SK-N-SH (cell line): ENCODE results near the gene OSBPL8. TPM values are rescaled to one million over a fixed set of nuclear protein-coding genes. Genes with fewer than 3 reads are reported as not detected.
"Not testable (repeated sequence)": the region's sequence is repeated elsewhere in the genome, so short reads cannot be mapped to it uniquely, and the experiment has no call there.

Experiments
- CTCF ChIA-PET: fragments of 300-600, 350-600 bp; formaldehyde crosslinking; extraction: SDS; loops from one replicate; lab custom pipeline; 2021; lab: Yijun Ruan, JAX
- POLR2A ChIA-PET: fragments of 350-600 bp; sonication (Branson Sonifier 250); formaldehyde crosslinking; extraction: SDS; loops from one replicate; lab custom pipeline; 2020; ENCODE audit warnings: antibody characterized with exemption, inconsistent platforms; lab: Yijun Ruan, JAX
- DNase-seq: peaks from one replicate; pipeline ENCODE4 v3.0.0; 2012
- H2AFZ ChIP-seq: fragments of 200-600 bp; sonication (generic); 2 replicates; pipeline ENCODE4 v1.8.1; 2016; ENCODE audit warnings: antibody characterized with exemption, mild to moderate bottlenecking, low read depth
- H3F3A ChIP-seq: fragments of 200-600 bp; sonication (generic); replicated peaks from 2 replicates; pipeline ENCODE3; 2016; ENCODE audit warnings: antibody characterized with exemption, mild to moderate bottlenecking; ENCODE audit not compliant: insufficient read depth
- H3K27ac ChIP-seq, 2 experiments: fragments of 200-500 bp in 1 of 2; fragments of 200-600 bp in 1 of 2; sonication (Bioruptor generic) in 1 of 2; sonication (generic), shearing (Covaris generic) in 1 of 2; 2 replicates each; pipeline versions ENCODE4 v1.5.1 to v1.6.1; 2014 to 2016; ENCODE audit warnings: low read depth in 2 of 2, inconsistent platforms in 1 of 2, low read length in 1 of 2, mild to moderate bottlenecking in 1 of 2, mixed read lengths in 1 of 2
- H3K27me3 ChIP-seq: fragments of 200-600 bp; sonication (generic), shearing (Covaris generic); 2 replicates; pipeline ENCODE4 v1.6.1; 2016; ENCODE audit warnings: mixed run types; ENCODE audit not compliant: insufficient read depth
- H3K36me3 ChIP-seq, 2 experiments: fragments of 200-500 bp in 1 of 2; fragments of 200-600 bp in 1 of 2; sonication (Bioruptor generic) in 1 of 2; sonication (generic) in 1 of 2; replicated peaks in 1 of 2; 2 replicates each; pipeline versions ENCODE3 to v1.5.1; 2014 to 2016; ENCODE audit warnings: low read length in 1 of 2, mild to moderate bottlenecking in 1 of 2; ENCODE audit not compliant: insufficient read depth in 2 of 2, control insufficient read depth in 1 of 2
- H3K4me1 ChIP-seq, 2 experiments: fragments of 200-500 bp in 1 of 2; fragments of 200-600 bp in 1 of 2; sonication (Bioruptor generic) in 1 of 2; sonication (generic), shearing (Covaris generic) in 1 of 2; 2 replicates each; pipeline versions ENCODE4 v1.5.1 to v1.6.1; 2014 to 2016; ENCODE audit warnings: low read depth in 1 of 2, low read length in 1 of 2, mixed run types in 1 of 2; ENCODE audit not compliant: insufficient read depth in 2 of 2, control insufficient read depth in 1 of 2
- H3K4me2 ChIP-seq: fragments of 200-600 bp; sonication (generic), shearing (Covaris generic); 2 replicates; pipeline ENCODE4 v1.6.1; 2017; ENCODE audit warnings: mixed run types
- H3K4me3 ChIP-seq, 2 experiments: fragments of 200-500 bp in 1 of 2; fragments of 200-600 bp in 1 of 2; sonication (Bioruptor generic) in 1 of 2; sonication (generic), shearing (Covaris generic) in 1 of 2; 2 replicates each; pipeline versions ENCODE4 v1.5.1 to v1.8.1; 2014 to 2016; ENCODE audit warnings: low read depth in 2 of 2, inconsistent platforms in 1 of 2, low read length in 1 of 2, mild to moderate bottlenecking in 1 of 2, mixed read lengths in 1 of 2, moderate library complexity in 1 of 2
- H3K79me2 ChIP-seq: fragments of 200-600 bp; sonication (generic); 2 replicates; pipeline ENCODE4 v1.8.1; 2017; ENCODE audit warnings: mild to moderate bottlenecking; ENCODE audit not compliant: insufficient read depth
- H3K9ac ChIP-seq: fragments of 200-600 bp; sonication (generic); 2 replicates; pipeline ENCODE4 v1.6.1; 2017; ENCODE audit warnings: mixed run types
- H3K9me2 ChIP-seq: fragments of 200-600 bp; sonication (generic); 2 replicates; pipeline ENCODE4 v1.6.1; 2017; ENCODE audit warnings: mixed run types
- H3K9me3 ChIP-seq: fragments of 200-600 bp; sonication (generic); 2 replicates; pipeline ENCODE4 v1.6.1; 2017; ENCODE audit warnings: mixed run types, mild to moderate bottlenecking, moderate library complexity
- H4K20me1 ChIP-seq: fragments of 200-600 bp; sonication (generic); 2 replicates; pipeline ENCODE4 v1.6.1; 2017; ENCODE audit warnings: mild to moderate bottlenecking, mixed run types; ENCODE audit not compliant: insufficient read depth
- ELF1 ChIP-seq: IDR thresholded peaks from 2 replicates; pipeline ENCODE4 v1.4.0; 2012
- FOXJ3 ChIP-seq: sonication (generic); formaldehyde crosslinking; IDR thresholded peaks from 2 replicates; pipeline ENCODE4 v1.5.1; 2020; ENCODE audit warnings: mild to moderate bottlenecking, missing genetic modification reagents
- FOXM1 ChIP-seq: IDR thresholded peaks from 2 replicates; pipeline ENCODE4 v1.4.0; 2012; ENCODE audit warnings: low read depth, mild to moderate bottlenecking
- JUND ChIP-seq: IDR thresholded peaks from 2 replicates; pipeline ENCODE4 v1.4.0; 2012
- NRF1 ChIP-seq: IDR thresholded peaks from 2 replicates; pipeline ENCODE4 v1.6.1; 2012; ENCODE audit warnings: low read depth, mild to moderate bottlenecking, low read length
- SIN3A ChIP-seq: IDR thresholded peaks from 2 replicates; pipeline ENCODE4 v1.6.1; 2012; ENCODE audit warnings: low read depth, mild to moderate bottlenecking, low read length, moderate library complexity, borderline replicate concordance
- TCF12 ChIP-seq: IDR thresholded peaks from 2 replicates; pipeline ENCODE4 v1.4.0; 2012
- YY1 ChIP-seq: IDR thresholded peaks from 2 replicates; pipeline ENCODE4 v1.4.0; 2012; ENCODE audit warnings: low read depth, mild to moderate bottlenecking
- WGBS: methylation state at CpG from one replicate; pipeline ENCODE4 v1.1.6; 2017; ENCODE audit warnings: low lambda C conversion rate; 5-methylcytosine and 5-hydroxymethylcytosine counted together
- polyA plus RNA-seq, 3 experiments: library from polyadenylated mRNA; depleted of rRNA; stranded (reverse); fragments of >200 nt; gene quantifications; 2 replicates each; pipeline ENCODE4 v1.2.3, GENCODE V29; 2012
- TF ChIP-seq, protein P1 (sequence below): fragments of 150-350 bp; IDR thresholded peaks from 2 replicates; pipeline ENCODE4 v1.6.1; 2017; ENCODE audit warnings: antibody characterized with exemption, low read length, low read depth, borderline replicate concordance
- TF ChIP-seq, protein P2 (sequence below): fragments of 150-350 bp; IDR thresholded peaks from 2 replicates; pipeline ENCODE4 v1.6.1; 2016; ENCODE audit warnings: mild to moderate bottlenecking, low read depth, low read length
- TF ChIP-seq, protein P3 (sequence below): IDR thresholded peaks from 2 replicates; pipeline ENCODE4 v1.6.1; 2012; ENCODE audit warnings: mild to moderate bottlenecking, low read depth, low read length, moderate library complexity
- TF ChIP-seq, protein P4 (sequence below): IDR thresholded peaks from 2 replicates; pipeline ENCODE4; 2012
- TF ChIP-seq, protein P5 (sequence below): IDR thresholded peaks from 2 replicates; pipeline ENCODE4 v1.4.0; 2012; ENCODE audit warnings: low read depth, borderline replicate concordance

The OSBPL8 gene
- polyA plus RNA-seq, 1 of the 3 experiments (the other 2 are of a cell fraction): 10.6 TPM

DNA sequence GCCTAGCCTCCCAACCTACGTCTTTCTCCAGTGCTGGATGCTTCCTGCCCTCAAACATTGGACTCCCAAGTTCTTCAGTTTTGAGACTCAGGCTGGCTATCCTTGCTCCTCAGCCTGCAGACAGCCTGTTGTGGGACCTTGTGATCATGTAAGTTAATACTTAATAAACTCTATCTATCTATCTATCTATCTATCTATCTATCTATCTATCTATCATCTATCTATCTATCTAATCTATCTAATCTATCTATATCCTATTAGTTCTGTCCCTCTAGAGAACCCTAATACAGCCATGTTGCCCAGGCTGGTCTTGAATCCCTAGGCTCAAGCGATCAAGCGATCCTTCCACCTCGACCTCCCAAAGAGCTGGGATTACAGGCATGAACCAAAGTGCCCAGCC, 60.4 kb downstream of the OSBPL8 start:
- H3K36me3 ChIP-seq: peaks cover 0 to 12% of the 10 kb centered on the region in 2 experiments
- H3F3A ChIP-seq, CTCF ChIA-PET, H3K27ac ChIP-seq, H2AFZ ChIP-seq, H3K4me3 ChIP-seq, POLR2A ChIA-PET, H3K9me3 ChIP-seq, H3K4me2 ChIP-seq, H4K20me1 ChIP-seq, H3K9ac ChIP-seq, DNase-seq, H3K9me2 ChIP-seq, H3K4me1 ChIP-seq, H3K27me3 ChIP-seq: not testable (repeated sequence)
- peaks cover 15% of the 10 kb centered on the region; the same call in 1 of the 2 replicates for H3K79me2 ChIP-seq
- 96% methylated on average over 4 of the region's 4 CpGs for WGBS

DNA sequence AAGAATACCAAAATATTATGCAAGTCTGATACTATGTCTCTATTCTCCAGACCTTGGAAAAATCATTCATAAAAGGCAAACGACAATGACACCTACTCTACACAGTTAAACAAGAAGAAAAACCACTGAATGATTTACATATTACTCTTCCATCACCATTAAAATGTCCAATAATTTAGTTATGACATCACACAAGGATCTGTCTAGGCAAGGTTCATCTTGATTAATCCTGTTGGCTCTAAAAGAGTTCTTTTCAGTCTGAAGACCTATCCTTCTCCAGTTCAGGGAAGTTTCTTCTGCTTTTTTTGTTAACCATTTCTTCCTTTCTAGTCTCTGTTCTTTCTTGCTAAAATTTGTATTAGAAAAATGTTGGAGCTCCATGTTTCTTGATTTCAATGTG, 64.0 kb downstream of the OSBPL8 start:
- TF ChIP-seq FOXJ3 (CRISPR knock-in tag) (no peak), SIN3A (no peak)
- TF ChIP-seq, protein P1, sequence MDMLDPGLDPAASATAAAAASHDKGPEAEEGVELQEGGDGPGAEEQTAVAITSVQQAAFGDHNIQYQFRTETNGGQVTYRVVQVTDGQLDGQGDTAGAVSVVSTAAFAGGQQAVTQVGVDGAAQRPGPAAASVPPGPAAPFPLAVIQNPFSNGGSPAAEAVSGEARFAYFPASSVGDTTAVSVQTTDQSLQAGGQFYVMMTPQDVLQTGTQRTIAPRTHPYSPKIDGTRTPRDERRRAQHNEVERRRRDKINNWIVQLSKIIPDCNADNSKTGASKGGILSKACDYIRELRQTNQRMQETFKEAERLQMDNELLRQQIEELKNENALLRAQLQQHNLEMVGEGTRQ: no peak
- TF ChIP-seq, protein P2, sequence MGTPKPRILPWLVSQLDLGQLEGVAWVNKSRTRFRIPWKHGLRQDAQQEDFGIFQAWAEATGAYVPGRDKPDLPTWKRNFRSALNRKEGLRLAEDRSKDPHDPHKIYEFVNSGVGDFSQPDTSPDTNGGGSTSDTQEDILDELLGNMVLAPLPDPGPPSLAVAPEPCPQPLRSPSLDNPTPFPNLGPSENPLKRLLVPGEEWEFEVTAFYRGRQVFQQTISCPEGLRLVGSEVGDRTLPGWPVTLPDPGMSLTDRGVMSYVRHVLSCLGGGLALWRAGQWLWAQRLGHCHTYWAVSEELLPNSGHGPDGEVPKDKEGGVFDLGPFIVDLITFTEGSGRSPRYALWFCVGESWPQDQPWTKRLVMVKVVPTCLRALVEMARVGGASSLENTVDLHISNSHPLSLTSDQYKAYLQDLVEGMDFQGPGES: no peak
- TF ChIP-seq, all 33 proteins: peak for 0
- Histone ChIP-seq H3F3A (no peaks in the 10 kb centered on the region), H3K27ac (no peak overlapping the region), H2AFZ (no peak overlapping the region), H4K20me1 (no peaks in the 10 kb centered on the region), H3K4me3 (no peak overlapping the region), H3K9me2 (no peaks in the 10 kb centered on the region), H3K4me2 (no peak overlapping the region), H3K79me2 (peaks cover 17% of the 10 kb centered on the region; the same call in 1 of the 2 replicates), H3K36me3 (peaks cover 0 to 17% of the 10 kb centered on the region in 2 experiments), H3K27me3 (no peaks in the 10 kb centered on the region), H3K9ac (no peak overlapping the region), H3K4me1 (no peaks in the 10 kb centered on the region), H3K9me3 (peaks cover 7% of the 10 kb centered on the region; the same call in 1 of the 2 replicates)
- ChIA-PET CTCF (interaction anchor here (0.6 kb wide), 1 partner anchor 112 kb away, joined by 3 read pairs; no protein-coding TSS in a partner anchor), POLR2A (no interaction called here)
- DNase-seq: no peak
- 91% methylated on average over 1 of the region's 1 CpG for WGBS

DNA sequence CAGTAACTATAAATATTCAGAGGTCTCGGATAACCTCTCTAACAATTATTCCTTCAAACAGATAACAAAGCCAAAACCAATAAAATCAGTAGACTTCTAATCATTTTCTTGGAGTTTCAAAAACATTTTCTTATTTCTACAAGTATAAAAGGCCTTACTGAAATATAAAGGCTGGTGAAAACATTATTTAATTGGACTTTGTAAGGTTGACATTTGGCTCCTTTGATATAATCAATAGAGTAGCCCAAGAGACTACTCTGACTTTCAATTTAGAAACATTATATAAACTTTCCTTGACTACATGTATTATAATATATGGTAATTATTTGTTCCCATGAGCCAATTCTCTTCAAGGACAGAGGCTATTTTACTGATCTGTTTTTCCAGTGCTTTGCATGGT, 68.3 kb downstream of the OSBPL8 start:
- TF ChIP-seq YY1: no peak
- TF ChIP-seq, protein P3, sequence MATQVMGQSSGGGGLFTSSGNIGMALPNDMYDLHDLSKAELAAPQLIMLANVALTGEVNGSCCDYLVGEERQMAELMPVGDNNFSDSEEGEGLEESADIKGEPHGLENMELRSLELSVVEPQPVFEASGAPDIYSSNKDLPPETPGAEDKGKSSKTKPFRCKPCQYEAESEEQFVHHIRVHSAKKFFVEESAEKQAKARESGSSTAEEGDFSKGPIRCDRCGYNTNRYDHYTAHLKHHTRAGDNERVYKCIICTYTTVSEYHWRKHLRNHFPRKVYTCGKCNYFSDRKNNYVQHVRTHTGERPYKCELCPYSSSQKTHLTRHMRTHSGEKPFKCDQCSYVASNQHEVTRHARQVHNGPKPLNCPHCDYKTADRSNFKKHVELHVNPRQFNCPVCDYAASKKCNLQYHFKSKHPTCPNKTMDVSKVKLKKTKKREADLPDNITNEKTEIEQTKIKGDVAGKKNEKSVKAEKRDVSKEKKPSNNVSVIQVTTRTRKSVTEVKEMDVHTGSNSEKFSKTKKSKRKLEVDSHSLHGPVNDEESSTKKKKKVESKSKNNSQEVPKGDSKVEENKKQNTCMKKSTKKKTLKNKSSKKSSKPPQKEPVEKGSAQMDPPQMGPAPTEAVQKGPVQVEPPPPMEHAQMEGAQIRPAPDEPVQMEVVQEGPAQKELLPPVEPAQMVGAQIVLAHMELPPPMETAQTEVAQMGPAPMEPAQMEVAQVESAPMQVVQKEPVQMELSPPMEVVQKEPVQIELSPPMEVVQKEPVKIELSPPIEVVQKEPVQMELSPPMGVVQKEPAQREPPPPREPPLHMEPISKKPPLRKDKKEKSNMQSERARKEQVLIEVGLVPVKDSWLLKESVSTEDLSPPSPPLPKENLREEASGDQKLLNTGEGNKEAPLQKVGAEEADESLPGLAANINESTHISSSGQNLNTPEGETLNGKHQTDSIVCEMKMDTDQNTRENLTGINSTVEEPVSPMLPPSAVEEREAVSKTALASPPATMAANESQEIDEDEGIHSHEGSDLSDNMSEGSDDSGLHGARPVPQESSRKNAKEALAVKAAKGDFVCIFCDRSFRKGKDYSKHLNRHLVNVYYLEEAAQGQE: no peak
- TF ChIP-seq TCF12: no peak
- TF ChIP-seq, protein P4, sequence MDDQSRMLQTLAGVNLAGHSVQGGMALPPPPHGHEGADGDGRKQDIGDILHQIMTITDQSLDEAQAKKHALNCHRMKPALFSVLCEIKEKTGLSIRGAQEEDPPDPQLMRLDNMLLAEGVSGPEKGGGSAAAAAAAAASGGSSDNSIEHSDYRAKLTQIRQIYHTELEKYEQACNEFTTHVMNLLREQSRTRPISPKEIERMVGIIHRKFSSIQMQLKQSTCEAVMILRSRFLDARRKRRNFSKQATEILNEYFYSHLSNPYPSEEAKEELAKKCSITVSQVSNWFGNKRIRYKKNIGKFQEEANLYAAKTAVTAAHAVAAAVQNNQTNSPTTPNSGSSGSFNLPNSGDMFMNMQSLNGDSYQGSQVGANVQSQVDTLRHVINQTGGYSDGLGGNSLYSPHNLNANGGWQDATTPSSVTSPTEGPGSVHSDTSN: no peak
- TF ChIP-seq ELF1: no peak
- no peak for TF ChIP-seq NRF1
- TF ChIP-seq JUND: no peak
- TF ChIP-seq FOXM1: no peak
- TF ChIP-seq, protein P5, sequence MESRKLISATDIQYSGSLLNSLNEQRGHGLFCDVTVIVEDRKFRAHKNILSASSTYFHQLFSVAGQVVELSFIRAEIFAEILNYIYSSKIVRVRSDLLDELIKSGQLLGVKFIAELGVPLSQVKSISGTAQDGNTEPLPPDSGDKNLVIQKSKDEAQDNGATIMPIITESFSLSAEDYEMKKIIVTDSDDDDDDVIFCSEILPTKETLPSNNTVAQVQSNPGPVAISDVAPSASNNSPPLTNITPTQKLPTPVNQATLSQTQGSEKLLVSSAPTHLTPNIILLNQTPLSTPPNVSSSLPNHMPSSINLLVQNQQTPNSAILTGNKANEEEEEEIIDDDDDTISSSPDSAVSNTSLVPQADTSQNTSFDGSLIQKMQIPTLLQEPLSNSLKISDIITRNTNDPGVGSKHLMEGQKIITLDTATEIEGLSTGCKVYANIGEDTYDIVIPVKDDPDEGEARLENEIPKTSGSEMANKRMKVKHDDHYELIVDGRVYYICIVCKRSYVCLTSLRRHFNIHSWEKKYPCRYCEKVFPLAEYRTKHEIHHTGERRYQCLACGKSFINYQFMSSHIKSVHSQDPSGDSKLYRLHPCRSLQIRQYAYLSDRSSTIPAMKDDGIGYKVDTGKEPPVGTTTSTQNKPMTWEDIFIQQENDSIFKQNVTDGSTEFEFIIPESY: no peak
- Histone ChIP-seq H3K79me2 (peaks cover 7% of the 10 kb centered on the region; the same call in 1 of the 2 replicates), H3F3A (no peaks in the 10 kb centered on the region), H2AFZ (no peak overlapping the region), H3K9me3 (peaks cover 7% of the 10 kb centered on the region; the same call in 1 of the 2 replicates), H4K20me1 (no peaks in the 10 kb centered on the region), H3K36me3 (peaks cover 0 to 24% of the 10 kb centered on the region in 2 experiments), H3K4me3 (no peak overlapping the region), H3K27me3 (no peaks in the 10 kb centered on the region), H3K4me1 (no peaks in the 10 kb centered on the region), H3K4me2 (no peak overlapping the region), H3K9ac (no peak overlapping the region), H3K9me2 (no peaks in the 10 kb centered on the region), H3K27ac (no peak overlapping the region)
- ChIA-PET POLR2A (no interaction called here), CTCF (no interaction called here)
- 91% methylated on average over 1 of the region's 1 CpG for WGBS
- no peak for DNase-seq
